ENCODE measurements around the gene AATF. TPM values are rescaled to one million over a fixed set of nuclear protein-coding genes. Genes with fewer than 3 reads are reported as not detected.

Gene AATF
- total RNA-seq, 1 experiment from 2014 or later, result 87.6 TPM

DNA sequence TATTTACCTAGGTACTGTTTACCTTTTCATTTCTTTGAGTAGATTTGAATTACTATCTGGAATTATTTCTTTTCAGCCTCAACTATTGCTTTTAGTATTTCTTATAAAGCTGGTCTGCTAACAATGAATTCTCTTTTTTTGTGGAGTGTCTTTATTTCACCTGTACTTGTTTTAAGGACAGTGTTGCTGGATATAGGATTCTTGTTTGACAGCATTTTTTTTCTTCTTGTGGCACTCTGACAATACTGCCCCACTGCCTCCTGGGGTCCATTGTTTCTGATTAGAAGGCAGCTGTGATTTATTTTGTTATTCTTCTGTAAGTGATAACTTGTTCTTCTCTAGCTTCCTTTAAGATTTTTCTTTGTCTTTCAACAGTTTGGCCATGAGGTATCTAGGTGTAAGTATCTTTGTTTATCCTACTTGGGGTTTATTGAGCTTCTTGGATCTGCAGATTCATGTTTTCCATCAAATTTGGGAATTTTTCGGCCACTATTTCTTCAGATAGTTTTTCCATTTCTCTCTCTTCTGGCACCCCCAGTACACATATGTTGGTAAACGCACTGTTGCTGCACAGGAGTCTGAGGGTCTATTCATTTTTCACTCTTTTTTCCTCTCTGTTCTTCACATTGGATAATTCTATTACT, 130.4 kb downstream of the AATF start:
- CTCF ChIA-PET, result interaction anchor here (0.5 kb wide), 1 partner anchor 637 kb away, joined by 3 read pairs; no protein-coding TSS in a partner anchor
- POLR2A ChIA-PET, result no interaction called here
- Histone ChIP-seq H3K36me3 (ENCODE audit: control insufficient read depth, insufficient read depth, low read length) (no peaks in the 10 kb centered on the region), H3K27me3 (replicated peaks; ENCODE audit: control insufficient read depth, insufficient read depth, low read length) (no peaks in the 10 kb centered on the region), H3K4me1 (no peaks in the 10 kb centered on the region), H3K9me3 (no peaks in the 10 kb centered on the region), H3K4me3 (ENCODE audit: low read depth, low read length) (no peak overlapping the region)
- Mint-ChIP-seq H3K4me1 (ENCODE audit: low read depth, unreplicated experiment) (no peaks in the 10 kb centered on the region), H3K4me3 (ENCODE audit: unreplicated experiment) (no peak overlapping the region), H3K9me3 (ENCODE audit: unreplicated experiment) (peaks cover 10% of the 10 kb centered on the region), H3K36me3 (ENCODE audit: insufficient read depth, unreplicated experiment) (peaks cover 28% of the 10 kb centered on the region), H3K27ac (ENCODE audit: unreplicated experiment) (no peak overlapping the region), H3K27me3 (ENCODE audit: insufficient read depth, unreplicated experiment) (no peaks in the 10 kb centered on the region)
- intact Hi-C loops (cut with micrococcal nuclease; ENCODE audit: unreplicated experiment), result no loop called here
- no TSS peak for BruUV-seq (replicated peaks)
- TF ChIP-seq, protein P1, sequence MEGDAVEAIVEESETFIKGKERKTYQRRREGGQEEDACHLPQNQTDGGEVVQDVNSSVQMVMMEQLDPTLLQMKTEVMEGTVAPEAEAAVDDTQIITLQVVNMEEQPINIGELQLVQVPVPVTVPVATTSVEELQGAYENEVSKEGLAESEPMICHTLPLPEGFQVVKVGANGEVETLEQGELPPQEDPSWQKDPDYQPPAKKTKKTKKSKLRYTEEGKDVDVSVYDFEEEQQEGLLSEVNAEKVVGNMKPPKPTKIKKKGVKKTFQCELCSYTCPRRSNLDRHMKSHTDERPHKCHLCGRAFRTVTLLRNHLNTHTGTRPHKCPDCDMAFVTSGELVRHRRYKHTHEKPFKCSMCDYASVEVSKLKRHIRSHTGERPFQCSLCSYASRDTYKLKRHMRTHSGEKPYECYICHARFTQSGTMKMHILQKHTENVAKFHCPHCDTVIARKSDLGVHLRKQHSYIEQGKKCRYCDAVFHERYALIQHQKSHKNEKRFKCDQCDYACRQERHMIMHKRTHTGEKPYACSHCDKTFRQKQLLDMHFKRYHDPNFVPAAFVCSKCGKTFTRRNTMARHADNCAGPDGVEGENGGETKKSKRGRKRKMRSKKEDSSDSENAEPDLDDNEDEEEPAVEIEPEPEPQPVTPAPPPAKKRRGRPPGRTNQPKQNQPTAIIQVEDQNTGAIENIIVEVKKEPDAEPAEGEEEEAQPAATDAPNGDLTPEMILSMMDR (IDR thresholded peaks at IDR 0.05; ENCODE audit: insufficient read depth in 1 of 2, low read depth in 1 of 2, low read length in 1 of 2, severe bottlenecking in 1 of 2, unreplicated experiment in 1 of 2), result no peak
- DNase-seq, result no peak

DNA sequence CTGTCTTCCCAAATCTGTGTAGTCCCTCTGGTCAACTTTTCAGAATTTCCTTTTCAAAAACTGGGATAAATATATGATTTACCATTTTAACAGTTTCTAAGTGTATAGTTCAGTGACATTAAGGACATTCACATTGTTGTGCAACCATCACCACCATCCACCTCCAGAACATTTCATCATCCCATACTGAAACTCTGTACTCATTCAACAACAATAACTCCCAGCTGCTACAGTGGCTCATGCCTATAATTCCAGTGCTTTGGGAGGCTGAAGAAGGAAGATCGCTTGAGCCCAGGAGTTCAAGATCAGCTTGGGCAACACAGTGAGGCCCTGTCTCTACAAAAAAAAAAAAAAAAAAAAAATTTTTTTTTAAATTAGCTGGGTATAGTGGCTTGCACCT, 131.0 kb downstream of the AATF start:
- peaks cover 32% of the 10 kb centered on the region for H3K36me3 Mint-ChIP-seq (ENCODE audit: insufficient read depth, unreplicated experiment)
- CTCF ChIA-PET, result no interaction called here
- no peaks in the 10 kb centered on the region for H3K27me3 Mint-ChIP-seq (ENCODE audit: insufficient read depth, unreplicated experiment)
- Histone ChIP-seq H3K9me3 (no peaks in the 10 kb centered on the region), H3K27me3 (replicated peaks; ENCODE audit: control insufficient read depth, insufficient read depth, low read length) (no peaks in the 10 kb centered on the region), H3K4me1 (no peaks in the 10 kb centered on the region), H3K36me3 (ENCODE audit: control insufficient read depth, insufficient read depth, low read length) (no peaks in the 10 kb centered on the region), H3K4me3 (ENCODE audit: low read depth, low read length) (no peak overlapping the region)
- intact Hi-C loops (cut with micrococcal nuclease; ENCODE audit: unreplicated experiment), result no loop called here
- no peaks in the 10 kb centered on the region for H3K4me1 Mint-ChIP-seq (ENCODE audit: low read depth, unreplicated experiment)
- H3K4me3 Mint-ChIP-seq (ENCODE audit: unreplicated experiment), result no peak overlapping the region
- peaks cover 10% of the 10 kb centered on the region for H3K9me3 Mint-ChIP-seq (ENCODE audit: unreplicated experiment)
- no peak overlapping the region for H3K27ac Mint-ChIP-seq (ENCODE audit: unreplicated experiment)
- peak in 1 of 2 experiments; percentile 14 for DNase-seq
- no TSS peak for BruUV-seq (replicated peaks)
- TF ChIP-seq, protein P1 (IDR thresholded peaks at IDR 0.05; ENCODE audit: insufficient read depth in 1 of 2, low read depth in 1 of 2, low read length in 1 of 2, severe bottlenecking in 1 of 2, unreplicated experiment in 1 of 2), result no peak
- POLR2A ChIA-PET, result no interaction called here

DNA sequence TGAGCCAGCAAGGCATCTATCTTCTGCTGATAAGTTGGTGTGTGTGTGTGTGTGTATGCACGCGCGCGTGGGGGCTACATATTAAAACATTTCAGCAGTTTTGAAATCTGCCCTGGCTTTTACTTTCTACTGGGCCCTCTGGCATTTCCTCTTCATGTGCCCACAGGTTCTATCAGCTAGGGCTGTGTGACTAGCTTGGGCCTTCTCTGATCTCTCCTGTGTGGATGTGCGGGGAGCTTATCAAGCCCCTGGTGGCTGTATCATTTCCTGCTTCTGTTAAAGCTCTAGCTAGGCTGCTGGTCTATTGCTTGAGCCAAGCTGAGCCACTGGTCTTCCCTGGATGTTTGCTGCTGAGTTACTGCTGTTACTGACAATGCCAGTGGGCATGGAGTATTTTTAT, 132.5 kb downstream of the AATF start:
- H3K4me3 Mint-ChIP-seq (ENCODE audit: unreplicated experiment), result no peak overlapping the region
- no peak overlapping the region for H3K4me3 ChIP-seq (ENCODE audit: low read depth, low read length)
- TF ChIP-seq, protein P1 (IDR thresholded peaks at IDR 0.05; ENCODE audit: insufficient read depth in 1 of 2, low read depth in 1 of 2, low read length in 1 of 2, severe bottlenecking in 1 of 2, unreplicated experiment in 1 of 2), result no peak
- no peaks in the 10 kb centered on the region for H3K4me1 Mint-ChIP-seq (ENCODE audit: low read depth, unreplicated experiment)
- peak; percentile 14 to 18 for DNase-seq
- no peaks in the 10 kb centered on the region for H3K27me3 Mint-ChIP-seq (ENCODE audit: insufficient read depth, unreplicated experiment)
- H3K9me3 ChIP-seq, result no peaks in the 10 kb centered on the region
- peaks cover 37% of the 10 kb centered on the region for H3K36me3 Mint-ChIP-seq (ENCODE audit: insufficient read depth, unreplicated experiment)
- no peaks in the 10 kb centered on the region for H3K27me3 ChIP-seq (replicated peaks; ENCODE audit: control insufficient read depth, insufficient read depth, low read length)
- no peaks in the 10 kb centered on the region for H3K4me1 ChIP-seq
- H3K36me3 ChIP-seq (ENCODE audit: control insufficient read depth, insufficient read depth, low read length), result no peaks in the 10 kb centered on the region; the same call in 1 of the 2 replicates
- CTCF ChIA-PET, result interaction anchor here (1.0 kb wide), 1 partner anchor 93 kb away, joined by 3 read pairs; no protein-coding TSS in a partner anchor
- H3K9me3 Mint-ChIP-seq (ENCODE audit: unreplicated experiment), result peaks cover 10% of the 10 kb centered on the region
- POLR2A ChIA-PET, result no interaction called here
- H3K27ac Mint-ChIP-seq (ENCODE audit: unreplicated experiment), result peak overlapping the region; percentile 14
- BruUV-seq (replicated peaks), result no TSS peak
- intact Hi-C loops (cut with micrococcal nuclease; ENCODE audit: unreplicated experiment), result no loop called here
